ENCODE results near the gene APLP2.
"Not testable (repeated sequence)": the region's sequence is repeated elsewhere in the genome, so short reads cannot be mapped to it uniquely, and the experiment has no call there.

APLP2 gene

GRCh38 chr11:130062026-130062425 lies 7.7 kb upstream of the APLP2 start:
- DNase-seq, result no peak

- no peak for DNase-seq
Measured at GRCh38 chr11:130063451-130063850, 6.2 kb upstream of the APLP2 start.

- DNase-seq, result no peak
Measured at GRCh38 chr11:130064596-130064995, 5.1 kb upstream of the APLP2 start.

- DNase-seq, result no peak
Measured at GRCh38 chr11:130066338-130066737, 3.4 kb upstream of the APLP2 start.

- no peak for DNase-seq
Measured at GRCh38 chr11:130068546-130068985, 1.1 kb upstream of the APLP2 start.

GRCh38 chr11:130068986-130069658 lies 572 bp upstream of the APLP2 start:
- DNase-seq, result peak; percentile 75

GRCh38 chr11:130070109-130070845 lies 583 bp downstream of the APLP2 start:
- DNase-seq, result peak; percentile 48

- no peak for DNase-seq
Measured at GRCh38 chr11:130070846-130071200, 1.1 kb downstream of the APLP2 start.

- DNase-seq, result no peak
Measured at GRCh38 chr11:130071211-130071712, 1.6 kb downstream of the APLP2 start.

GRCh38 chr11:130074736-130075135 lies 5.0 kb downstream of the APLP2 start:
- DNase-seq, result no peak

GRCh38 chr11:130076778-130077481 lies 7.2 kb downstream of the APLP2 start:
- no peak for DNase-seq

- DNase-seq, result no peak
Measured at GRCh38 chr11:130077671-130078070, 8.0 kb downstream of the APLP2 start.

- no peak for DNase-seq
Measured at GRCh38 chr11:130078080-130078479, 8.4 kb downstream of the APLP2 start.

GRCh38 chr11:130085671-130086290 lies 16.1 kb downstream of the APLP2 start:
- no peak for DNase-seq

- no peak for DNase-seq
Measured at GRCh38 chr11:130086669-130087068, 17.0 kb downstream of the APLP2 start.

GRCh38 chr11:130087294-130087926 lies 17.7 kb downstream of the APLP2 start:
- peak; percentile 11 for DNase-seq

- no peak for DNase-seq
Measured at GRCh38 chr11:130088217-130088616, 18.5 kb downstream of the APLP2 start.

- no peak for DNase-seq
Measured at GRCh38 chr11:130088919-130089673, 19.4 kb downstream of the APLP2 start.

- no peak for DNase-seq
Measured at GRCh38 chr11:130089674-130090073, 20.0 kb downstream of the APLP2 start.

GRCh38 chr11:130090517-130090916 lies 20.8 kb downstream of the APLP2 start:
- not testable (repeated sequence) for DNase-seq

- not testable (repeated sequence) for DNase-seq
Measured at GRCh38 chr11:130091169-130091568, 21.5 kb downstream of the APLP2 start.

- no peak for DNase-seq
Measured at GRCh38 chr11:130092661-130093060, 23.0 kb downstream of the APLP2 start.
